Naive B cell (primary cell): Measurements from ENCODE around the gene SYTL3. TPM values are rescaled to one million over a fixed set of nuclear protein-coding genes. Genes with fewer than 3 reads are reported as not detected.

Experiments used
- ATAC-seq, 2 donors: fragments of 150-1000 bp; cut with Tn5 transposase; 2 replicates each; pipeline ENCODE4 v1.10.0; 2021; ENCODE audit warnings: low read depth in 2 of 2, mild to moderate bottlenecking in 2 of 2, moderate library complexity in 2 of 2
- DNase-seq: peaks from one replicate; pipeline ENCODE4 v3.0.0; 2022
- H3K27ac Mint-ChIP-seq, 6 donors: one replicate each; pipeline ENCODE4 v1.8.0; 2020 to 2022; ENCODE audit warnings: mild to moderate bottlenecking in 6 of 6, mixed read lengths in 6 of 6, moderate library complexity in 5 of 6, inconsistent platforms in 2 of 6
- H3K27me3 Mint-ChIP-seq, 3 donors: one replicate each; pipeline ENCODE4 v1.8.0; 2021 to 2022; ENCODE audit warnings: mixed read lengths in 3 of 3, mild to moderate bottlenecking in 1 of 3
- H3K36me3 Mint-ChIP-seq, 2 donors: one replicate each; pipeline ENCODE4 v1.8.0; 2020 to 2022; ENCODE audit warnings: mixed read lengths in 2 of 2, inconsistent platforms in 1 of 2, mild to moderate bottlenecking in 1 of 2
- H3K4me1 Mint-ChIP-seq, 3 donors: one replicate each; pipeline ENCODE4 v1.8.0; 2020 to 2022; ENCODE audit warnings: mixed read lengths in 3 of 3, inconsistent platforms in 1 of 3, mild to moderate bottlenecking in 1 of 3, moderate library complexity in 1 of 3
- H3K4me3 Mint-ChIP-seq, 8 donors: one replicate each; pipeline ENCODE4 v1.8.0; 2020 to 2022; ENCODE audit warnings: mild to moderate bottlenecking in 8 of 8, mixed read lengths in 8 of 8, moderate library complexity in 8 of 8, inconsistent platforms in 2 of 8
- H3K9me3 Mint-ChIP-seq, 7 donors: one replicate each; pipeline ENCODE4 v1.8.0; 2020 to 2022; ENCODE audit warnings: mixed read lengths in 7 of 7, mild to moderate bottlenecking in 5 of 7, inconsistent platforms in 2 of 7, moderate library complexity in 1 of 7
- polyA plus RNA-seq, 6 donors: library from polyadenylated mRNA; unstranded; fragments of 300-500 nt; fragmentation: Illumina TruSeq; gene quantifications; one replicate each; pipeline ENCODE4 v1.2.3, GENCODE V29; 2021; ENCODE audit warnings: low read depth in 6 of 6

Gene SYTL3
- polyA plus RNA-seq, 6 donors from 2014 or later = 0.12 to 0.71 (median 0.31) TPM; not detected in 2

- Mint-ChIP-seq H3K36me3 (peaks cover 47 to 51% of the 10 kb centered on the region in 2 donors), H3K9me3 (peaks cover 0 to 3% (median 0%) of the 10 kb centered on the region in 7 donors), H3K4me3 (peak overlapping the region in 4 of 8 donors; percentile 21 to 77 (median 36)), H3K4me1 (peaks cover 3 to 49% (median 34%) of the 10 kb centered on the region in 3 donors), H3K27me3 (no peaks in the 10 kb centered on the region), H3K27ac (peak overlapping the region; percentile 64 to 97 (median 93))
- DNase-seq (peak; percentile 18), ATAC-seq (no peak)
These were observed 120.9 kb downstream of the SYTL3 start for GRCh38 chr6:158770533-158771330.

- no peaks in the 10 kb centered on the region for H3K27me3 Mint-ChIP-seq
- H3K9me3 Mint-ChIP-seq = peaks cover 0 to 3% (median 0%) of the 10 kb centered on the region in 7 donors
- peaks cover 44 to 55% of the 10 kb centered on the region in 2 donors for H3K36me3 Mint-ChIP-seq
- H3K4me3 Mint-ChIP-seq = peak overlapping the region in 5 of 8 donors; percentile 49 to 77 (median 69)
- H3K4me1 Mint-ChIP-seq = peaks cover 5 to 51% (median 35%) of the 10 kb centered on the region in 3 donors
- H3K27ac Mint-ChIP-seq = peak overlapping the region in 5 of 6 donors; percentile 18 to 97 (median 94)
- no peak for DNase-seq
- ATAC-seq = no peak
These were observed 121.7 kb downstream of the SYTL3 start for GRCh38 chr6:158771399-158772152.

GRCh38 chr6:158772172-158772571, 122.3 kb downstream of the SYTL3 start:
- H3K4me1 Mint-ChIP-seq = peaks cover 8 to 54% (median 37%) of the 10 kb centered on the region in 3 donors
- no peaks in the 10 kb centered on the region for H3K27me3 Mint-ChIP-seq
- ATAC-seq = no peak
- no peak for DNase-seq
- peaks cover 47 to 57% of the 10 kb centered on the region in 2 donors for H3K36me3 Mint-ChIP-seq
- H3K9me3 Mint-ChIP-seq = peaks cover 0 to 5% (median 0%) of the 10 kb centered on the region in 7 donors
- peak overlapping the region in 3 of 6 donors; percentile 14 to 94 (median 94) for H3K27ac Mint-ChIP-seq
- peak overlapping the region in 1 of 8 donors; percentile 77 for H3K4me3 Mint-ChIP-seq

- peak overlapping the region in 2 of 8 donors; percentile 43 to 52 for H3K4me3 Mint-ChIP-seq
- no peak for ATAC-seq
- H3K36me3 Mint-ChIP-seq = peaks cover 44 to 55% of the 10 kb centered on the region in 2 donors
- peak overlapping the region; percentile 54 to 94 (median 90) for H3K27ac Mint-ChIP-seq
- peaks cover 0 to 5% (median 0%) of the 10 kb centered on the region in 7 donors for H3K9me3 Mint-ChIP-seq
- H3K4me1 Mint-ChIP-seq = peaks cover 16 to 56% (median 37%) of the 10 kb centered on the region in 3 donors
- no peak for DNase-seq
- H3K27me3 Mint-ChIP-seq = no peaks in the 10 kb centered on the region
These were observed 123.1 kb downstream of the SYTL3 start for GRCh38 chr6:158772851-158773371.

- Mint-ChIP-seq H3K4me1 (peaks cover 16 to 64% (median 38%) of the 10 kb centered on the region in 3 donors), H3K27me3 (no peaks in the 10 kb centered on the region), H3K36me3 (peaks cover 41 to 58% of the 10 kb centered on the region in 2 donors), H3K27ac (peak overlapping the region in 5 of 6 donors; percentile 29 to 94 (median 88)), H3K4me3 (peak overlapping the region in 2 of 8 donors; percentile 24 to 63), H3K9me3 (peaks cover 0 to 5% (median 0%) of the 10 kb centered on the region in 7 donors)
- DNase-seq (no peak), ATAC-seq (no peak)
These were observed 124.0 kb downstream of the SYTL3 start for GRCh38 chr6:158773581-158774449.

- peaks cover 0 to 5% (median 0%) of the 10 kb centered on the region in 7 donors for H3K9me3 Mint-ChIP-seq
- peaks cover 37 to 55% of the 10 kb centered on the region in 2 donors for H3K36me3 Mint-ChIP-seq
- ATAC-seq (no peak), DNase-seq (no peak)
- H3K27me3 Mint-ChIP-seq = no peaks in the 10 kb centered on the region
- peak overlapping the region in 2 of 8 donors; percentile 10 to 13 for H3K4me3 Mint-ChIP-seq
- peaks cover 16 to 62% (median 31%) of the 10 kb centered on the region in 3 donors for H3K4me1 Mint-ChIP-seq
- H3K27ac Mint-ChIP-seq = peak overlapping the region in 3 of 6 donors; percentile 29 to 94 (median 82)
These were observed 125.0 kb downstream of the SYTL3 start for GRCh38 chr6:158774717-158775449.

- DNase-seq (no peak), ATAC-seq (no peak)
- Mint-ChIP-seq H3K36me3 (peaks cover 43 to 50% of the 10 kb centered on the region in 2 donors), H3K27me3 (no peaks in the 10 kb centered on the region), H3K4me3 (peak overlapping the region in 1 of 8 donors; percentile 50), H3K4me1 (peaks cover 14 to 56% (median 30%) of the 10 kb centered on the region in 3 donors), H3K9me3 (peaks cover 0 to 2% (median 0%) of the 10 kb centered on the region in 7 donors), H3K27ac (peak overlapping the region in 4 of 6 donors; percentile 43 to 80 (median 64))
These were observed 126.0 kb downstream of the SYTL3 start for GRCh38 chr6:158775832-158776231.

GRCh38 chr6:158776737-158777136, 126.9 kb downstream of the SYTL3 start:
- no peaks in the 10 kb centered on the region for H3K27me3 Mint-ChIP-seq
- H3K27ac Mint-ChIP-seq = peak overlapping the region; percentile 72 to 94 (median 80)
- peaks cover 38 to 46% of the 10 kb centered on the region in 2 donors for H3K36me3 Mint-ChIP-seq
- peak overlapping the region in 3 of 8 donors; percentile 13 to 50 (median 44) for H3K4me3 Mint-ChIP-seq
- H3K9me3 Mint-ChIP-seq = peaks cover 0 to 2% (median 0%) of the 10 kb centered on the region in 7 donors
- DNase-seq (no peak), ATAC-seq (no peak)
- H3K4me1 Mint-ChIP-seq = peaks cover 19 to 51% (median 22%) of the 10 kb centered on the region in 3 donors

GRCh38 chr6:158777510-158777909, 127.7 kb downstream of the SYTL3 start:
- Mint-ChIP-seq H3K27ac (peak overlapping the region in 5 of 6 donors; percentile 79 to 94 (median 80)), H3K36me3 (peaks cover 32 to 46% of the 10 kb centered on the region in 2 donors), H3K4me3 (peak overlapping the region in 1 of 8 donors; percentile 50), H3K9me3 (peaks cover 0 to 2% (median 0%) of the 10 kb centered on the region in 7 donors), H3K27me3 (no peaks in the 10 kb centered on the region), H3K4me1 (peaks cover 16 to 49% (median 25%) of the 10 kb centered on the region in 3 donors)
- DNase-seq = no peak
- no peak for ATAC-seq

GRCh38 chr6:158778005-158778527, 128.2 kb downstream of the SYTL3 start:
- Mint-ChIP-seq H3K9me3 (peaks cover 0 to 2% (median 0%) of the 10 kb centered on the region in 7 donors), H3K27me3 (no peaks in the 10 kb centered on the region), H3K27ac (peak overlapping the region; percentile 42 to 94 (median 80)), H3K4me1 (peaks cover 16 to 44% (median 29%) of the 10 kb centered on the region in 3 donors), H3K36me3 (peaks cover 30 to 46% of the 10 kb centered on the region in 2 donors), H3K4me3 (peak overlapping the region in 1 of 8 donors; percentile 22)
- DNase-seq (no peak), ATAC-seq (no peak)

GRCh38 chr6:158780246-158780884, 130.5 kb downstream of the SYTL3 start:
- Mint-ChIP-seq H3K27me3 (no peaks in the 10 kb centered on the region), H3K4me3 (peak overlapping the region in 1 of 8 donors; percentile 46), H3K9me3 (peaks cover 0 to 2% (median 0%) of the 10 kb centered on the region in 7 donors), H3K36me3 (peaks cover 22 to 51% of the 10 kb centered on the region in 2 donors), H3K27ac (peak overlapping the region in 5 of 6 donors; percentile 44 to 98 (median 87)), H3K4me1 (peaks cover 13 to 35% (median 34%) of the 10 kb centered on the region in 3 donors)
- DNase-seq = no peak
- ATAC-seq = no peak
